K562 (cell line): Measurements from ENCODE around the gene CMIP.
"Not testable (repeated sequence)": the region's sequence is repeated elsewhere in the genome, so short reads cannot be mapped to it uniquely, and the experiment has no call there.

Experiments
- CTCF ChIP-seq, 3 experiments: IDR thresholded peaks in 2 of 3; conservative IDR thresholded peaks in 1 of 3; 2 replicates each; pipeline ENCODE4 v1.5.1; 2011 to 2012; ENCODE audit warnings: low read length in 3 of 3, mild to moderate bottlenecking in 3 of 3, control low read depth in 2 of 3, improper control_type of control experiment in 1 of 3, inconsistent platforms in 1 of 3, low read depth in 1 of 3, mixed read lengths in 1 of 3, moderate library complexity in 1 of 3; ENCODE audit not compliant: insufficient read depth in 2 of 3
- GTF2E2 ChIP-seq: fragments of 200-800 bp; sonication (Bioruptor generic); IDR thresholded peaks from 2 replicates; pipeline ENCODE4 v1.6.1; 2016; ENCODE audit warnings: missing genetic modification characterization, missing compliant biosample characterization
- UBTF ChIP-seq, 2 experiments: IDR thresholded peaks; 2 replicates each; pipeline ENCODE4 v1.6.1; 2012; ENCODE audit warnings: improper control_type of control experiment in 2 of 2, low read depth in 2 of 2, low read length in 2 of 2, borderline replicate concordance in 1 of 2
- ZNF274 ChIP-seq: IDR thresholded peaks from 2 replicates; pipeline ENCODE4 v1.6.1; 2011; ENCODE audit warnings: low read depth, mild to moderate bottlenecking, low read length, moderate library complexity, borderline replicate concordance

- not testable (repeated sequence) for TF ChIP-seq ZNF274; GTF2E2 (tag); UBTF (IDR thresholded peaks at IDR 0.05; ENCODE audit: borderline replicate concordance in 1 of 2, low read depth in 2 of 2, low read length in 2 of 2); CTCF (IDR thresholded peaks at IDR 0.05 in 2 of 3, conservative IDR thresholded peaks at IDR 0.05 in 1 of 3; ENCODE audit: insufficient read depth in 2 of 3, low read depth in 1 of 3, low read length in 3 of 3)
These were observed 244.2 kb downstream of the CMIP start for GRCh38 chr16:81688839-81689238.
